ENCODE data around the gene ITFG1. TPM values are rescaled to one million over a fixed set of nuclear protein-coding genes. Genes with fewer than 3 reads are reported as not detected.
A peak's percentile ranks its signal among the peaks of the same experiment; 100 is the strongest.
"Not testable (repeated sequence)": the region's sequence is repeated elsewhere in the genome, so short reads cannot be mapped to it uniquely, and the experiment has no call there.

ITFG1 gene
- total RNA-seq, 1 donor from 2014 or later, result 50.3 TPM

GRCh38 chr16:47229053-47230050 is 231.5 kb downstream of the ITFG1 start:
- no peak overlapping the region for H3K4me3 ChIP-seq (ENCODE audit: low read depth, low read length)
- no peak for TF ChIP-seq CTCF (conservative IDR thresholded peaks at IDR 0.05; ENCODE audit: low read depth, low read length)
- no peak for DNase-seq (ENCODE audit: low read depth)

- no peak overlapping the region for H3K4me3 ChIP-seq (ENCODE audit: low read depth, low read length)
- no peak for TF ChIP-seq CTCF (conservative IDR thresholded peaks at IDR 0.05; ENCODE audit: low read depth, low read length)
- no peak for DNase-seq (ENCODE audit: low read depth)
Observed at GRCh38 chr16:47228241-47228640, 232.6 kb downstream of the ITFG1 start.

GRCh38 chr16:47213761-47214440 is 247.0 kb downstream of the ITFG1 start:
- DNase-seq (ENCODE audit: low read depth), result no peak
- TF ChIP-seq CTCF (conservative IDR thresholded peaks at IDR 0.05; ENCODE audit: low read depth, low read length), result no peak
- no peak overlapping the region for H3K4me3 ChIP-seq (ENCODE audit: low read depth, low read length)

- no peak for DNase-seq (ENCODE audit: low read depth)
- no peak for TF ChIP-seq CTCF (conservative IDR thresholded peaks at IDR 0.05; ENCODE audit: low read depth, low read length)
- H3K4me3 ChIP-seq (ENCODE audit: low read depth, low read length), result no peak overlapping the region
Observed at GRCh38 chr16:47211218-47211617, 249.6 kb downstream of the ITFG1 start.

GRCh38 chr16:47204736-47205504 is 255.9 kb downstream of the ITFG1 start:
- peak; percentile 16 for TF ChIP-seq CTCF (conservative IDR thresholded peaks at IDR 0.05; ENCODE audit: low read depth, low read length)
- no peak overlapping the region for H3K4me3 ChIP-seq (ENCODE audit: low read depth, low read length)
- no peak for DNase-seq (ENCODE audit: low read depth)

GRCh38 chr16:47203433-47203832 is 257.4 kb downstream of the ITFG1 start:
- not testable (repeated sequence) for DNase-seq (ENCODE audit: low read depth); H3K4me3 ChIP-seq (ENCODE audit: low read depth, low read length)

- H3K4me3 ChIP-seq (ENCODE audit: low read depth, low read length), result no peak overlapping the region
- no peak for TF ChIP-seq CTCF (conservative IDR thresholded peaks at IDR 0.05; ENCODE audit: low read depth, low read length)
- DNase-seq (ENCODE audit: low read depth), result no peak
Observed at GRCh38 chr16:47198180-47198575, 262.7 kb downstream of the ITFG1 start.

Measured in epithelial cell of proximal tubule (primary cell).